CD4-positive, alpha-beta T cell treated with Interleukin-1 beta for 1 hour (primary cell): ENCODE data around the gene DPY19L3.
"Not testable (repeated sequence)": the region's sequence is repeated elsewhere in the genome, so short reads cannot be mapped to it uniquely, and the experiment has no call there.

Experiments used
- DNase-seq, 2 donors: peaks; one replicate each; pipeline ENCODE4 v3.0.0-alpha.2; 2020 to 2022

Gene DPY19L3, protein sequence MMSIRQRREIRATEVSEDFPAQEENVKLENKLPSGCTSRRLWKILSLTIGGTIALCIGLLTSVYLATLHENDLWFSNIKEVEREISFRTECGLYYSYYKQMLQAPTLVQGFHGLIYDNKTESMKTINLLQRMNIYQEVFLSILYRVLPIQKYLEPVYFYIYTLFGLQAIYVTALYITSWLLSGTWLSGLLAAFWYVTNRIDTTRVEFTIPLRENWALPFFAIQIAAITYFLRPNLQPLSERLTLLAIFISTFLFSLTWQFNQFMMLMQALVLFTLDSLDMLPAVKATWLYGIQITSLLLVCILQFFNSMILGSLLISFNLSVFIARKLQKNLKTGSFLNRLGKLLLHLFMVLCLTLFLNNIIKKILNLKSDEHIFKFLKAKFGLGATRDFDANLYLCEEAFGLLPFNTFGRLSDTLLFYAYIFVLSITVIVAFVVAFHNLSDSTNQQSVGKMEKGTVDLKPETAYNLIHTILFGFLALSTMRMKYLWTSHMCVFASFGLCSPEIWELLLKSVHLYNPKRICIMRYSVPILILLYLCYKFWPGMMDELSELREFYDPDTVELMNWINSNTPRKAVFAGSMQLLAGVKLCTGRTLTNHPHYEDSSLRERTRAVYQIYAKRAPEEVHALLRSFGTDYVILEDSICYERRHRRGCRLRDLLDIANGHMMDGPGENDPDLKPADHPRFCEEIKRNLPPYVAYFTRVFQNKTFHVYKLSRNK

DNA sequence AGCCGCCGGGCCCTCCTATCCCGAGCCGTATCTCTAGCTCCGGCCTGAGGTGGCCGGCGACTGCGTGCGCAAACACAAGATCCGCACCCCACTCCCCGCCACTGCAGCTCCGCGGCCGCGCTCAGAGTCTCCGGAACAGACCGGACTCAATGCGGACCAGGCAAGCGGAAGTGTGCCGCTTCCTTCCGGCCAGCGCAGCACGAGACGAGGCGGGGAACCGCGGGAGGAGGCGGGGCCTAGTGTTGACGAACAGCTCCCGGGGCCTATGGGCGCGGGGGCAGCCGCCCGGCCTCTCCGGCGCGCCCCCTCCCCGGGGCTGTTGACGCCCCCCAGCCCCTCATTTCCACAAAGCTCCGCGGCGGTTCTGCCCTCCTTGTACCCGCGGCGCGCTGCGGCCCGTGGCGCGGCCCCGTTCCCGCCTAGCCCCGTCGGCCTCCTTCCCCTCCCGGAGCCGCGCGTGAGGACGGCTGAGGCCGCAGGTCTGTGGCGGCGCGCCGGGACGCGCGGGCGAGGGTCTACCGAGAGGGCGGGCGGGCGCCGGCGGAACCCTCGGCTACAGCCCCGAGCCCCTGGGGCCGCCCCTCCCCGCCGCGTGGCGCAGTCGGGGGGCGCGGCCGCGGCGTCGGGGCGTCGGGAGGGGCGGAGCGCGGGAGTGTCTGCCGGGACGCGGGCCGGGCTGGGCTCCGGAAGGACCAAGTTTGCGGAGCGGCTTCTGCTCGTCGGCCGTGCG is at the start of gene DPY19L3:
Gene DPY19L3, plus strand, starts transcription at position 340 of the 730 bp plus-strand sequence. CDS start 2,484 bp downstream, outside the sequence.
- peak; percentile 91 for DNase-seq

DNA sequence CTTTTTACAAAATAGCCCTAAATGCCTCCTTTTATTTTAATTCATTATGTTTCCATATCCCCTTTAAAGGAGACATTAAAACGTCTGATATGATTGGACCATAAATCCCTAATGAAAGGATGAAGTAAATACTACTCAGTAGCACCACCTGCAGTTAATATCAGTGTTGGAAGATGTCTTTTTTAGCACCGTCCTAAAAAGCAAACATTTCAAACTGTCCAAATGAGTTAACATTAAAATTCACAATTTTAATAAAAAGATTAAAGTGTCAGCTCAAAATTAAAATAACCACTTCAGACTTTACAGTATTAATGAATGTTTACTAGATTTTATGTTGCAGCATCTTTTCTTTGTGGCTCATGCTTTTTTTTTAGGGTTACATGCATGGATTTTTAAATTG is 47.9 kb upstream of the DPY19L3 start:
- no peak for DNase-seq

DNA sequence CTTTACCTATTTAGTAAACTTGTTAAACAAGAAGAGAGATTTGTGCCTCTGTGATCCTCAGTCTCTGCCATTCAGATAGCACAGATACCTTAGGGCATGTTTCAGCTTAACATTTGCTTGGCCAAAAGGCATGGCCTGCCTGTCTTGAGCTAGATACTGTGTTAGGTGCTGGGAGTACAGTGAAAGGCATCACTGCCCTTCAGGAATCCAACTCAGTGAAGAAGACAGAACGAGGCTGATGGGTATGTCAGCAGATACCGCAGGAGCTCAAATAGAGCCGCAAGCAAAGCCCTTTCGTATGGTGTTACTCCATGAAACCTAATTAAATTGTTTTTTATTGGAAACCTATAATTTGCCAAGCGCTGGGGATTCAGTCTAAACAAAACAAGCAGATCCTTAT is 47.2 kb upstream of the DPY19L3 start:
- no peak for DNase-seq

DNA sequence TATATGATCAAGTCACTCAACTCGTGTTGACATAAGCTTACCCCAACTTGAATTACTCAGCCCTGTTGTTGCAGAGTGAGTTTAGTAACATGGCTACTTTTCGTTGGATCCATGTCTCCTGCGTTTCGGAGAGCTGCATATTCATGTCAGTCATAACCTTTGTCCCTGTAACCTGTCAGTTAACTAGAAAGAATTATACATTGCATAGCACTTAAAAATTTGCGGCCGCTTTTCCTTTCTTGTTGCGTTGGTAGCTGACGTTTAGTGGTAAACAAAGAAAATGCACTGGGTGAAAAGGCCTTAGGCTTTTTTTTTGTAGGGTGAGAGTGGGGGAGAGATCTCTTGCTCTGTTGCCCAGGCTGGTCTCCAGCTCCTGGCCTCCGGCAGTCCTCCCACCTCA is 46.0 kb upstream of the DPY19L3 start:
- DNase-seq = no peak

DNA sequence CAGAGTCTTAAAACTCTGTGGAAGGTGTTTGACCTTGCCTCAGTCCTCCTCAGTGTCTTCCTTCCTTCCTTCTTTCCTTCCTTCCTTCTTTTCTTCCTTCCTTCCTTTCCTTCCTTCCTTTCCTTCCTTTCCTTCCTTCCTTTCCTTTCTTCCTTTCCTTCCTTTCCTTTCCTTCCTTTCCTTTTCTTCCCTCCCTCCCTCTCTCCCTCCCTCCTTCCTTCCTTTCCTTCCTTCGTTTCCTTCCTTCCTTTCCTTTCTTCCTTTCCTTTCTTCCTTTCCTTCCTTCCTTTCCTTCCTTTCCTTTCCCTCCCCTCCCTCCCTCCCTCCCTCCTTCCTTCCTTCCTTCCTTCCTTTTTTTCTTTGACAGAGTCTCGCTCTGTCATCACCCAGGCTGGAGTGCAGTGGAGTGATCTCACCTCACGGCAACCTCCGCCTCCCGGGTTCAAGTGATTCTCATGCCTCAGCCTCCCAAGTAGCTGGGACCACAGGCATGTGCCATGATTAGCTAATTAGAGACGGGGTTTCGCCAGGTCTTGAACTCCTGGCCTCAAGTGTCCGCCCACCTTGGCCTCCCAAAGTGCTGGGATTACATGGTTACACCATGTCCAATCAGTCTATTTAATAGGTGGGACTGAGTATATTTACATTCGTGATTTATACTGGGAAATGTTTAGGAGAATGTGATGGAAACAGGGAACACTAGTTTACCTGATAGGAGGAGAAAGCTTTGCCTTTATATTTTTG is 43.8 kb upstream of the DPY19L3 start:
- DNase-seq = no peak

DNA sequence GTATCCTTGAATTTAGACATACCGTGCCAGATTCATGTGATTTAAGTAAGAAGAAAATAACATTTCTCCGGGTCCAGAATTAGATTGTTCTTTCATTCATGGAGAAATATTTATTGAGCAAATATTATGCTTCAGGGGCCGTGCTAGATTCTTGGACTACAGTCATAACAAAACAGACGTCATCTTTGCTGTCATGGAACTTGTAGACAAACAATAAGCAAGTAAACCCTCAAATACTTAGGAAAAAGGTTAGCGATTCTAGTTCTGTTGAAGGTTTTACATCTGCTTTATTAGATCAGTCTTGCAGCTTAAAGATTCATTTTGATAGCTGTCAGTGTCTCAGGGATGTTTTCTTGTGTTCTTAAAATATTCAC is 43.3 kb upstream of the DPY19L3 start:
- no peak for DNase-seq

DNA sequence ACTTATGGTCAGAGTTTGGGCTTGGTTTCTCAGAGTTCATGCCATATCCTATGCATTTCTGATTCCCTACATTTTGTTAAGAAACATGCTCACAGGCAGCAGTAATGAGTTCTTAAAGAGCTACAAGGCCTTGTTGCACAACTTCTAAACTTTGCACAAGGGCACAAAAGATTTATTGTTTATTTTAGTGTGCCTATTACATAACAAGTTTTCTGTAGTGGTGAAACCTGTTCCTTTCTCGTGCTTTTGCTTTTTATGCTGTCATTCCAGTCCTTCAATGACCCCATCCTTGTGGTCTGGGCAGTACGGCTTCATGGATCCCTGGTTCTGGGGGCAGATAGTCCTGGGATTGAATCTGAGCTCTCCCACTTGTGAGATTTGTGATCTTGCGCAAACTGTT is 42.4 kb upstream of the DPY19L3 start:
- DNase-seq = no peak

DNA sequence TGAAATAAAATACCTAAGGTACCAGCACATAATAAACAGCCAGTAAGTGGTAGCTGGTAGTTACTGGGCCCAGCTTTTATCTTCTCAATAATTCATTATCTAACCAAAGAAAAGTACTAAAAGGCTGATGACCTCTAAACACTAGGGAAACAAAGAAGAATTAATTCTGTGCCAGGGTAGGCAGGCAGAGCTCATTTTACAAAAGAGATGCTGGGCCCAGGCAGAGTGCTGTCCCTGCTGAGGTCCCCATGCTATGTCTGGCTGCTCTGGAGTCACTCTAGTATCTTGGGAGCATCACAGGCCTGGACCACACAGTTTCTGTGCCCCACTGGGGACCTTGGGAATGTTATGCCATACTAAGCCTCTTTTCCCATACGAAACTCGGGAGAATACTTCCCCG is 41.9 kb upstream of the DPY19L3 start:
- DNase-seq = no peak

DNA sequence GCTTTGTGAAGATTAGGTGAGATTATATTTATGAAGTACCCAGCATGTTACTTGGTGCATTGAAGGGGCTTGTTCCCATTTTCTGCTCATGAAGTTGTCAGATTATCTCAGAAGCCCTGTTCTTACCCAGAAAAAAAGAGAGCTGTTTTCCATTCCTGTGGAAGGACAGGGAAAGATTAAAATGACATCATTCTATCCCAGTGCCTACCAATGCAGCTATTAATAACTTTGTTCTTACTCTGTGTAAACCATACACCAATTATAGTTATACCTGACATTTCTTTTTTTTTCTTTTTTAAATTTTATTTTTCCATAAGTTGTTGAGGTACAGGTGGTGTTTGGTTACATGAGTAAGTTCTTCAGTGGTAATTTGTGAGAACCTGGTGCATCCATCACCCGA is 41.5 kb upstream of the DPY19L3 start:
- DNase-seq = no peak

DNA sequence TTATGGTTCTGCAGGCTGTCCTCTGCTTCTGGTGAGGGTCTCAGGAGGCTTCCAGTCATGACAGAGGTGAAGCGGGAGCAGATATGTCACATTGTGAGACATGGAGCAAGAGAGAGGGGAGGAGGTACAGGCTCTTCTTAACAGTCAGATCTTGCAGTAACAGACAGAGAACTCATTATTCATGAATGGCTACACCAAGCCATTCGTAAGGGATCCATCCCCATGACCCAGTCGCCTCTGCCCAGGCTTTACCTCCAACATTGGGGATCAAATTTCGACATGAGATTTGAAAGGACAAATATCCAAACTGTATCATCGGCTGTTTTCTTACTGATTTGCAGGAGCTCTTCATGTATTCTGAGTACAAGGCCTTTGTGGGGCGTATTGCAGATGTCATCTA is 38.5 kb upstream of the DPY19L3 start:
- DNase-seq = no peak

DNA sequence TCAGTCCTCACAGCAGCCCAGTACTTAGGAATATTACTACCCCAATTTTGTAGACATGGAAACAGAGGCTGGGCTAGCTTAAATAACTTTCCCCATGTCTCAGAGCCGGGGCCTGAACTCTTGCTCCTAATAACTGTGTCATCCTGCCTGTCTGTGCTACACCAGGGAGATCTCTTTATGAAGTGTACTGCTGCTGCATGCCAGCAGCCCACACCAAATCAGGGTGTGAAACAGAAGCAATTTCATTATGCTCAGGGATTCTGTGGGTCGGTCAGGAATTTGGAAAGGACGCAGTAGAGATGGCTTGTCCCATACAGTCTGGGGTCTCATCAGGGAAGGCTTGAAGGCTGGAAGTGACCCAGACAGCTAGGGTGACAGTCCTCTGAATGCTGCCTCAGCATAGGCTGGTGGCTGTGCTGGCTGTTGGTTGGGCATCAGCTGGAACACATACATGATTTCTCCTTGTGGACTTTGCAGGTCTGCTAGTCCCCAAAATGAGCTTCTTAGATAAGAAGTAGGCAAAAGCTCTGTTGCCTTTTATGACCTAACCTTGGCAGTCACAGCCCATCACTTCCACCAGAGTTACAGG is 37.5 kb upstream of the DPY19L3 start:
- no peak for DNase-seq

DNA sequence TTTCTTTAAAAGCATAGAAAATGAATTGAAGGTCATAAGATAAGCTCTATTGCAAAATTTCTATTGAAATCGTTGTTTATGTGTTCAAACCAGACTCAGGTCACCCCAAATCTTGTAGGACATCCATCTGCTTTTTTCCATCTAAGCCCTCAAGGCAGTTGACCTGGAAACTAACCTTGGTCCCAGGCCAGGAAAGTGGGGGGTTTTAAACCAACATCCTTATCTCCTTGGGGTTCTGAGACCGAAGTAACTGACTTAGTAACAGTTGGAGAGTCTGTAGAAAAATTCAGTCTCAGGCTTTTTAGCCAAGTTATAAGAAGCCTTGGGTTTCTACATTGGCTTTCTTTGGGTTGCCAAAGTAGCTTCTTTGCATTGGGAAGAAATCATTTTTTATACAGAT is 36.8 kb upstream of the DPY19L3 start:
- no peak for DNase-seq

DNA sequence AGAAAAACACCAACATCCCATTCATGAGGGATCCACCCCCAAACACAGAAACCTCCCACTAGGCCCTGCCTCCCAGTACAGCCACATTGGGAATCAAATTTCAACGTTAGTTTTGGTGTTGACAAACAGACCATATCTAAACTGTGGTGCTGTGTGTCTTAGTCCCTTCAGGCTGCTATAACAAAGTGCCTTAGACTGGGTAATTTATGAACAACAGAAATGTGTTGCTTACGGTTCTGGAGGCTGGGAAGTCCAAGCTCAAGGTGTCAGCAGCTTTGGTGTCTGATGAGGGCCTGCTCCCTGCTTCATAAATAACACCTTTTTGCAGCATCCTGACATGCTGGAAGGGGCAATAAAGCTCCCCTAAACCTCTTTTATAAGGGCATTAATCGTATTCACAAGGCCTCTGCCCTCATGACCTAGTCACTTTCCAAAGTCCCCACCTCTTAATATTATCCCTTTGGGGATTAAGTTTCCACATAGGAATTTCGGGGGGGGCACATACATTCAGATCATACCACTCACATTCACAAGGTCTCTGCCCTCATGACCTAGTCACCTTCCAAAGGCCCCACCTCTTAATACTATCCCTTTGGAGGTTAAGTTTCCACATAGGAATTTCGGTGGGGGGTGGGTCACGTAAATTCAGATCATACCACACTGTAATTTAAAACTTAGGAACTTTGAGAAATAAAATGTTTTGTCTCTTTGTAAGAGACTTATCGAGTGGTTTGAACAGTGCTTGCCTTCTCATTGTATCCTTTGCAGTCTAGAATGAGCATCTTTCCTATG is 32.6 kb upstream of the DPY19L3 start:
- DNase-seq = no peak

DNA sequence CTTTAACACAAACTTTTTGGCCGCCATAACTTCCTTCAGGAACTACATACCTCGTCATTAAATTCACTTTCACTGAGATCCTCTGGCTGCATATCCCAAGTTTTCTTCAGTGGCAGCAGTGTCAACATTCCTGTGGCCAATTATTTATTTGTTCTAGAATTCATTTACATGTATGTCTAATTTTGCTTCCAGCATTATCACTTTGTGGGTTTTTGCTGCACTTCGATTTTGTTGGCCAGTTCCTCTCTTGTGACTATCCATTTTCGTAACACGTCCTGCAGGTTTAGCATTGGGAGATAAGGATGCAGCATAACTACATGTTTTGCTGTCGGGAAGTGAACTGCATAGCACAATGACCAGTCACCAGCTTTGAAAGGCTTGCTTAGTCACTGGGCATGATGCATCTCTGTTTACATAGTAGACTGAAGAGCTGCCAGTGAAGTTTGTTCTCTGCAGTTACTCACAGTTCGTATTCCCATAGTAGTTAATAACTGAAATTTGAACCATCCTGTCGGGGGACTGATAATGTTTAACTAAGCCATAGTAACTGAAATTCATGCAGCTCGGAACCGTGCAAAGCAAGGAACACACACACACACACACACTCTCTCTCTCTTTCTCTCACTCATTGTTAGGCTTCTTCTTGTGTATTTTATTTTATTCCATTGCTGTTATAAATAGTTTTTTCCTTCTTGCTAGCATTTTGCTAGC is 31.8 kb upstream of the DPY19L3 start:
- no peak for DNase-seq

DNA sequence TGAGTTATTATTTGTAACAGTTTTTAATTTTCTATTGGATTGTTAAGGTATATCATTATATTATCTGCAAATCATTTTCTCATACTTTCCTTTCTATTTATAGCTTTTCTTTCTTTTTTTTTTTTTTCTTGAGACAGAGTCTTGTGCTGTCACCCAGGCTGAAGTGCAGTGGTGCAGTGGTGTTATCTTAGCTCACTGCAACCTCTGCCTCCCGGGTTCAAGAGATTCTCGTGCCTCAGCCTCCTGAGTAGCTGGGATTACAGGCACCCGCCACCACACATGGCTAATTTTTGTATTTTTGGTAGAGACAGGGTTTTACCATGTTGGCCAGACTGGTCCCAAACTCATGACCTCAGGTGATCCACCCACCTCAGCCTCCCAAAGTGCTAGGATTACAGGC is 31.2 kb upstream of the DPY19L3 start:
- DNase-seq = not testable (repeated sequence)

DNA sequence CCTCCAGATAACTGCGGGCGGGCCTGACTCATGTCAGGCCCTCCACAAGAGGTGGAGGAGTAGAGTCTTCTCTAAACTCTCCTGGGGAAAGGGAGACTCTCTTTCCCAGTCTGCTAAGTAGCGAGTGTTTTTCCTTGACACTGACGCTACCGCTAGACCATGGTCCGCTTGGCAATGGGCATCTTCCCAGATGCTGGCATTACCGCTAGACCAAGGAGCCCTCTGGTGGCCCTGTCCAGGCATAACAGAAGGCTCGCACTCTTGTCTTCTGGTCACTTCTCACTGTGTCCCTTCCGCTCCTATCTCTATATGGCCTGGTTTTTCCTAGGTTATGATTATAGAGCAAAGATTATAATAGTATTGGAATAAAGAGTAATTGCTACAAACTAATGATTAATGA is 28.5 kb upstream of the DPY19L3 start:
- DNase-seq = not testable (repeated sequence)

DNA sequence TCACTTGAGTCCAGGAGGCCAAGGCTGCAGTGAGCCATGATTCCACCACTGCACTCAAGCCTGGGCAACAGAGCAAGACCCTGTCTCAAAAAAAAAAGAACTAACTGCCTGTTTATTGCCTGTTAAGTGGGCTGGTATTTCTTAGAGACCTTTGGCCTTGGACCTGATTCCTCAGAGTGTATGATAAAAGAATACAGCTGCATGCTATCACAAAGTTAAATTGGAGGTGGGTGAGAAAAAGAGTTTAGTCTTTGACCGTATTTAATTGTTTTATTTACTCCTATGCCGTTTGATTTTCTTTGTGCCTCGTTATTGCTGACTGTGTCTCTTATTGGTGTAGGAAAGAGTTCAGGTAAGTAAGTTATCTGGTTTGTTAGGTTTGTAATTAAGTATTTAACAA is 25.3 kb upstream of the DPY19L3 start:
- DNase-seq = no peak

DNA sequence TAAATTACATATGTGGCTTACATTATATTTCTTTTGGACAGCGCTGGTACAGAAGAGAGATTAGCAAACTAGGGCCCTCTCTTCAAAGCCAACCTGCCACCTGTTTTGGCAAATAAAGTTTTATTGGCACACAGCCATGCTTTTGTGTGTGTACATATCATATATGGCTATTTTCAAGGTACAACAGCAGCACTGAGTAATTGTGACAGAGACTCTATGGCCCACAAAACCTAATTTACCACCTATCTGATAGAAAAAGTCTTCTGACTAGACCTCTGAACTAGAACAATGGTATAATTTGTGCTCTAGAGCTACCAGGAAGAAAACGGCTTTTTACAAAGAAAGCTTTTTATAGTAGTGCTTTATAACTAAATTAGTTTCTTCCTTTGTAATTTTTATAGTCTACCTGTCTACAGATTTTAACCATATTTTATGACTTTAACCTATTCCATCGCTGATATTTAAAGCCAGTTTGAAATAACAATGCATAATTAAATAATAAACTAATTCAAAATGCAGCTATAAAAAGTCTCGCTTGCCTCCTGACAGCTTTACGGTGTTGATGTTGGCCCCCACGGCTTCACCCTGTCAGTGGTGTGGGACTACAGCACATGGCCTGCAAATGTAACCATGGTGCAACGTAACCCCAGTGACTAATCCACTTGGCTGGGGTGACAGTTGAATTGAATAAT is 17.7 kb upstream of the DPY19L3 start:
- DNase-seq = no peak

DNA sequence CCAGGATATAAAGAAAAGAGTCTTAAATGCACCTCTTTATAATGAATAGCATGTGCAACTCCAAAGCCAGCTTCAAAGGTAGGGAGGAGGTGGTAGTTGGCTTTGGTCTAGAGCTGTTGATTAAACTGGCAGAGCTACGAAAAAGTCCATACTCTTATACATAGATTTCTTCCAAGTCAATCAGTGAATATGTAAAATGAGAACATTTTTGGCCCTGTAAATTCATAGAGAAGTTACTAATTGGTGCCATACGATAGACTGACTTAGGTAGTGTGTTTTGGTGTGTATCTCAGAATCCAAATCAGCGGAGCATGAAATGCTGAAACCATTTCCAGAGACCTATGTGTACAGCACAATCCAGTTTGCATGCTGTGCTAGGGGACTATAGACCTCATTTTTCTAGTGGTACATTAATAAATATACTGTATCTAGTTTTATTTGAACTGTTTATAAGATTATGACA is 17.1 kb upstream of the DPY19L3 start:
- DNase-seq = no peak

DNA sequence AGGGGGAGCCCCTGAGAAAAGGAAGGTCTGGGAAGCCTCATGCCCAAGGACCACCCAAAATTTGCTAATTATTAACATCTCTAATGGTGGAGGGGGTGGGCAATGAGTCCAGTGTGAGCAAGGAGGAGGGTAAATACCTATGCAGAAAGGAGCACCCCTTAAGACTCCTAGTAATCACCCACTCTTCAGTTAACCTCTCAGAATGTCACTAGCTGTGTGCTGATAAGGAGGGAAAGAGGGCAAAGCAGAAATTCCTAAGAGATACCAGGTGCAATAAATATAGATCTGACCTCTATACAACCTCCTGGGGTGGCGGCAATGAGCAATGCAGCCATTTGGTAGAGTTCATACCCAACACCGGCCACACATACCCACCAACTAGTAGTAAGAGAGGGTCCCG is 12.7 kb upstream of the DPY19L3 start:
- DNase-seq = no peak
